ENCODE measurements around the gene GBX2.
"Not testable (repeated sequence)": the region's sequence is repeated elsewhere in the genome, so short reads cannot be mapped to it uniquely, and the experiment has no call there.

DNA sequence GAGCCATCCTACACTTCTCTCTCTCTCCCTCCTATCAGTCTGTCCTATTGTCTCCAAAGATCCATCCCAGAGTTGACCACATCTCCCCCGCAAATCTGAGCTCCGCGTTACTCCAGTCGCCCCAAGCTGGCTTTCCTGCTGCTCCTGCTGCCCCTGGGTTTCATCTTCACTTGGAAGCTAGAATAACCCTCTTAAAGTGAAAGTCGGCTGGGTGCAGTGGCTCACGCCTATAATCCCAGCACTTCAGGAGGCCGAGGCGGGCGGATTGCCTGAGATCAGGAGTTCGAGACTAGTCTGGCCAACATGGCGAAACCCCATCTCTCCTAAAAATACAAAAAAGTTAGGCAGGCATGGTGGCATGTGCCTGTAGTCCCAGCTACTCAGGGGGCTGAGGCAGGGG, 26.6 kb downstream of the GBX2 start:
- TF ChIP-seq, protein P1, sequence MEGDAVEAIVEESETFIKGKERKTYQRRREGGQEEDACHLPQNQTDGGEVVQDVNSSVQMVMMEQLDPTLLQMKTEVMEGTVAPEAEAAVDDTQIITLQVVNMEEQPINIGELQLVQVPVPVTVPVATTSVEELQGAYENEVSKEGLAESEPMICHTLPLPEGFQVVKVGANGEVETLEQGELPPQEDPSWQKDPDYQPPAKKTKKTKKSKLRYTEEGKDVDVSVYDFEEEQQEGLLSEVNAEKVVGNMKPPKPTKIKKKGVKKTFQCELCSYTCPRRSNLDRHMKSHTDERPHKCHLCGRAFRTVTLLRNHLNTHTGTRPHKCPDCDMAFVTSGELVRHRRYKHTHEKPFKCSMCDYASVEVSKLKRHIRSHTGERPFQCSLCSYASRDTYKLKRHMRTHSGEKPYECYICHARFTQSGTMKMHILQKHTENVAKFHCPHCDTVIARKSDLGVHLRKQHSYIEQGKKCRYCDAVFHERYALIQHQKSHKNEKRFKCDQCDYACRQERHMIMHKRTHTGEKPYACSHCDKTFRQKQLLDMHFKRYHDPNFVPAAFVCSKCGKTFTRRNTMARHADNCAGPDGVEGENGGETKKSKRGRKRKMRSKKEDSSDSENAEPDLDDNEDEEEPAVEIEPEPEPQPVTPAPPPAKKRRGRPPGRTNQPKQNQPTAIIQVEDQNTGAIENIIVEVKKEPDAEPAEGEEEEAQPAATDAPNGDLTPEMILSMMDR (IDR thresholded peaks at IDR 0.05; ENCODE audit: borderline replicate concordance, extremely low read depth, low read length, poor library complexity, severe bottlenecking): not testable (repeated sequence)
- not testable (repeated sequence) for TF ChIP-seq EZH2 (IDR thresholded peaks at IDR 0.05; ENCODE audit: borderline replicate concordance, low read depth, low read length, severe bottlenecking)

Measured in DND-41 (cell line).